ENCODE data around the gene BCR. TPM values are rescaled to one million over a fixed set of nuclear protein-coding genes. Genes with fewer than 3 reads are reported as not detected.

BCR gene
- total RNA-seq, 1 donor from 2014 or later: 29.0 TPM

GRCh38 chr22:23272834-23273233 lies 92.5 kb downstream of the BCR start:
- DNase-seq (ENCODE audit: missing footprints) (no peak), ATAC-seq (no peak)
- intact Hi-C loops (cut with DNase I): no loop called here

GRCh38 chr22:23273445-23274145 lies 93.3 kb downstream of the BCR start:
- intact Hi-C loops (cut with DNase I): no loop called here
- ATAC-seq (no peak), DNase-seq (ENCODE audit: missing footprints) (no peak)

- DNase-seq (ENCODE audit: missing footprints) (no peak), ATAC-seq (no peak)
- intact Hi-C loops (cut with DNase I): no loop called here
Measured at GRCh38 chr22:23274146-23274526, 93.8 kb downstream of the BCR start.

GRCh38 chr22:23274891-23275694 lies 94.8 kb downstream of the BCR start:
- intact Hi-C loops (cut with DNase I): no loop called here
- ATAC-seq (no peak), DNase-seq (ENCODE audit: missing footprints) (no peak)

GRCh38 chr22:23275751-23276150 lies 95.4 kb downstream of the BCR start:
- intact Hi-C loops (cut with DNase I): no loop called here
- DNase-seq (ENCODE audit: missing footprints): no peak

GRCh38 chr22:23276656-23277582 lies 96.6 kb downstream of the BCR start:
- intact Hi-C loops (cut with DNase I): no loop called here
- DNase-seq (ENCODE audit: missing footprints): no peak
- no peak for ATAC-seq

More at GRCh38 chr22:23275751-23276150, 95.4 kb downstream of the BCR start:
- ATAC-seq: no peak

GRCh38 chr22:23277583-23278295 lies 97.4 kb downstream of the BCR start:
- intact Hi-C loops (cut with DNase I): no loop called here
- DNase-seq (ENCODE audit: missing footprints) (no peak), ATAC-seq (no peak)

GRCh38 chr22:23278883-23279675 lies 98.8 kb downstream of the BCR start:
- intact Hi-C loops (cut with DNase I): no loop called here
- peak; percentile 29 for ATAC-seq
- no peak for DNase-seq (ENCODE audit: missing footprints)

- intact Hi-C loops (cut with DNase I): loop anchor here (5.0 kb wide), 1 partner anchor 322 kb away; no protein-coding TSS in a partner anchor
- ATAC-seq: no peak
- no peak for DNase-seq (ENCODE audit: missing footprints)
Measured at GRCh38 chr22:23279781-23280180, 99.5 kb downstream of the BCR start.

GRCh38 chr22:23280356-23281052 lies 100.2 kb downstream of the BCR start:
- no peak for ATAC-seq
- no peak for DNase-seq (ENCODE audit: missing footprints)
- intact Hi-C loops (cut with DNase I): loop anchor here (5.0 kb wide), 1 partner anchor 323 kb away; no protein-coding TSS in a partner anchor

- intact Hi-C loops (cut with DNase I): loop anchor here (5.0 kb wide), 1 partner anchor 324 kb away; no protein-coding TSS in a partner anchor
- ATAC-seq: no peak
- no peak for DNase-seq (ENCODE audit: missing footprints)
Measured at GRCh38 chr22:23281053-23281405, 100.7 kb downstream of the BCR start.

- peak; percentile 89 for DNase-seq (ENCODE audit: missing footprints)
- intact Hi-C loops (cut with DNase I): loop anchor here (1.0 to 5.0 kb wide), 2 partner anchors 103 to 324 kb away; no protein-coding TSS in a partner anchor
- peak; percentile 77 for ATAC-seq
Measured at GRCh38 chr22:23281406-23282088, 101.2 kb downstream of the BCR start.

GRCh38 chr22:23282089-23282501 lies 101.8 kb downstream of the BCR start:
- intact Hi-C loops (cut with DNase I): loop anchor here (1.0 to 5.0 kb wide), 2 partner anchors 104 to 325 kb away; no protein-coding TSS in a partner anchor
- DNase-seq (ENCODE audit: missing footprints) (no peak), ATAC-seq (no peak)

- DNase-seq (ENCODE audit: missing footprints): no peak
- ATAC-seq: no peak
- intact Hi-C loops (cut with DNase I): loop anchor here (1.0 to 5.0 kb wide), 2 partner anchors 104 to 325 kb away; no protein-coding TSS in a partner anchor
Measured at GRCh38 chr22:23282516-23282915, 102.2 kb downstream of the BCR start.

GRCh38 chr22:23282986-23283385 lies 102.7 kb downstream of the BCR start:
- intact Hi-C loops (cut with DNase I): loop anchor here (1.0 to 5.0 kb wide), 2 partner anchors 105 to 326 kb away; no protein-coding TSS in a partner anchor
- ATAC-seq (no peak), DNase-seq (ENCODE audit: missing footprints) (no peak)

Data from Right ventricle myocardium inferior (tissue), 1 donor.